Skeletal muscle tissue (tissue), 4 donors: Measurements from ENCODE around the gene CARMIL1. TPM values are rescaled to one million over a fixed set of nuclear protein-coding genes. Genes with fewer than 3 reads are reported as not detected.

Experiments
- H3K27ac ChIP-seq: one replicate; pipeline ENCODE4 v1.7.0; 2013; ENCODE audit warnings: mild to moderate bottlenecking, low read depth, low read length, inconsistent platforms
- H3K27me3 ChIP-seq, 3 donors: one replicate each; pipeline ENCODE4 v1.7.0; 2013; ENCODE audit warnings: low read length in 3 of 3; ENCODE audit not compliant: control insufficient read depth in 3 of 3, insufficient read depth in 3 of 3
- H3K36me3 ChIP-seq, 3 donors: one replicate each; pipeline ENCODE4 v1.7.0; 2013; ENCODE audit warnings: low read length in 3 of 3; ENCODE audit not compliant: control insufficient read depth in 3 of 3, insufficient read depth in 3 of 3
- H3K4me1 ChIP-seq, 3 donors: one replicate each; pipeline ENCODE4 v1.7.0; 2013; ENCODE audit warnings: low read length in 3 of 3, mild to moderate bottlenecking in 3 of 3; ENCODE audit not compliant: control insufficient read depth in 3 of 3, insufficient read depth in 3 of 3
- H3K4me3 ChIP-seq, 3 donors: one replicate each; pipeline ENCODE4 v1.7.0; 2013; ENCODE audit warnings: low read length in 3 of 3
- H3K9ac ChIP-seq, 3 donors: one replicate each; pipeline ENCODE4 v1.7.0; 2013; ENCODE audit warnings: low read length in 3 of 3, mild to moderate bottlenecking in 3 of 3, moderate library complexity in 2 of 3, low read depth in 1 of 3
- H3K9me3 ChIP-seq, 3 donors: one replicate each; pipeline ENCODE4 v1.7.0; 2013; ENCODE audit warnings: low read length in 3 of 3; ENCODE audit not compliant: control insufficient read depth in 3 of 3
- total RNA-seq: library from RNA; depleted of rRNA; stranded (reverse); fragments of >200 nt; gene quantifications from one replicate; pipeline ENCODE4 v1.2.3, GENCODE V29; 2014
- donor health status: Osteomylitis.

Gene CARMIL1
- total RNA-seq, 1 donor from 2014 or later, result 4.7 TPM

DNA sequence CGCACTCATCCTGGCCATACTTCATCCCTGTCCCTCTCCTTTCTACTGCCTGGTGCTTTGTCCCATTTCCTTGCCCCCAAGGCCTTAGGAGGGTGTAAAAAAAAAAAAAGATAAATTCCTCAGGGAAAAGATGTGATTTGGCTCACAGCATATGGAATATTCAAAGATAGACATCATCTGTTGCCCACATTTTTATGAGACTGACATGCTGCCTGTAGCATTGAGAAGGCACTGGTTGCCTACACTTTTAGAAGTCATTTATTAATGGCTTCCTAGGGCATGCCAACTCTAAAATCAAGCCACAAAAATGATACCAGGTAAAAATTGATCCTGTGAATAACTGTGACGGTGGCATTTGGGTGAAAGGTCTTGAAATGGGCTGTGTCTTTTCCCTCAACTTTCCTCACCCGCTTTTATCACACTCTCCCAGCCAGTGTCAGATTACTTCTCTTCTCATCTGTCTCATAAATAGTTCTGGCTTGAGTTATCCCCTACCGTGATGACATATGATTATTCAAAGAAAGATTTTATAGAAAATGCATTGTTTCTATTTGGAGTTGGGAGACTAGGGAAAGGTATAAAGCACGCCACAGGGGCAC is 139.4 kb downstream of the CARMIL1 start:
- Histone ChIP-seq H3K27ac (no peak overlapping the region), H3K9me3 (no peaks in the 10 kb centered on the region), H3K4me1 (peaks cover 0 to 5% (median 0%) of the 10 kb centered on the region in 3 donors), H3K36me3 (no peaks in the 10 kb centered on the region), H3K27me3 (no peaks in the 10 kb centered on the region), H3K9ac (no peak overlapping the region), H3K4me3 (no peak overlapping the region)

DNA sequence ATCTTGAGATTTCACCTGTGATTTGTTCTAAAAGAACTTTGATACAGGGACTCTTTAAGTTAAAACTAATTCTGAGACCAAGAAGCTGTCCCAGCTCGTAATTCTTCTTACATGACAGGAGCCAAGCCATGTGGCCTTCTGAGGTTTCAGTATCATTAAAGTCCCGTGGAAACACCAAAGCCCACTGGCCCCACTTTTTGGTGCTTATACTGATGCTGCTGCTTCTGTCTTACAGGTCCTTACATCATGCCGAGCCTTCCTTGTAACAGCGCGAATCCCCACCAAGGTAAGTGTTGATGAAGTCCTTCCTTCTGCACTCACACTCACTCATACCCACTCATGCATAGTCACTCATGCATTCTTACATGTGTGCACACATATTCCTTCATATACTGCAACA is 140.7 kb downstream of the CARMIL1 start:
- Histone ChIP-seq H3K36me3 (no peaks in the 10 kb centered on the region), H3K9me3 (no peaks in the 10 kb centered on the region), H3K4me3 (no peak overlapping the region), H3K27me3 (no peaks in the 10 kb centered on the region), H3K4me1 (peaks cover 0 to 4% (median 0%) of the 10 kb centered on the region in 3 donors), H3K9ac (no peak overlapping the region), H3K27ac (no peak overlapping the region)

DNA sequence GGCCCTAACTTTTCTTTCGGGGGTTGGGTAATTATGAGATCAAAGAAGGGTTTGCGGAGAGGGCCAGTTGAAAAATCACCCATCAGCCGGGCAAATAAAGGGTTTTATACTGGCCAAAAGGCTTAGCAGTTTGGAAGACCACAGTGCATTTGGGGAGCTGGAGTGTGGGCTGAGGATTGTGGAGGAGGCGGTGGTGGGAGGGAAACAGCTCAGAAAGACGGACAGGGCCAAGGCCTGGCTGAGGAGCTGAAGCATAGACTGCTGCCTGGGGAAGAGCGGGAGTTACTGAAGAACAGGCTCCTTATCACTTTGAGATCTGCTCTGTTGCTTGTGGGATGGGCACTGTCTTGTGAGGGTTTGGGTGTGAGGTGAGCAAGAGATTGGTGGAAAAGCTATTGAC is 144.2 kb downstream of the CARMIL1 start:
- Histone ChIP-seq H3K9me3 (no peaks in the 10 kb centered on the region), H3K9ac (no peak overlapping the region), H3K4me1 (no peaks in the 10 kb centered on the region), H3K27me3 (no peaks in the 10 kb centered on the region), H3K27ac (no peak overlapping the region), H3K4me3 (no peak overlapping the region), H3K36me3 (no peaks in the 10 kb centered on the region)

DNA sequence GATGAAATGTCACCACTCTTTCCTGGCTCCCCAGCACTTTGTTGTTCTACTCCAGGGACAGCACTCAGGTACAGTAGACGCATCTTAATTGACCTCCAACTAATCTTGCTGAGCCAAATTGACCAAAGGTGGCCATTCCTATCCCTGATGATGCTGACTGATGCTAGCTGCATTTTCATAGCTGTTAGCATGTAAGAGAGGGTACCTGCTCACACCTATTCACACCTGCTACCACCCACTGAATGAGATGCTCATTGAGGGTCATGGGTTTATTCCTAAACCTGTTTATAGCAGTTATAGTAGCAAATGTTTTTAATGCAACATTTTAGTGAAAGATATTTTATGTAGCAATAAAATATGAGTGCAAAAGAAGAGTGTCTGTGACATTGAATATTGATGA is 145.1 kb downstream of the CARMIL1 start:
- Histone ChIP-seq H3K4me3 (no peak overlapping the region), H3K9me3 (no peaks in the 10 kb centered on the region), H3K36me3 (no peaks in the 10 kb centered on the region), H3K27me3 (no peaks in the 10 kb centered on the region), H3K27ac (no peak overlapping the region), H3K4me1 (no peaks in the 10 kb centered on the region), H3K9ac (no peak overlapping the region)

DNA sequence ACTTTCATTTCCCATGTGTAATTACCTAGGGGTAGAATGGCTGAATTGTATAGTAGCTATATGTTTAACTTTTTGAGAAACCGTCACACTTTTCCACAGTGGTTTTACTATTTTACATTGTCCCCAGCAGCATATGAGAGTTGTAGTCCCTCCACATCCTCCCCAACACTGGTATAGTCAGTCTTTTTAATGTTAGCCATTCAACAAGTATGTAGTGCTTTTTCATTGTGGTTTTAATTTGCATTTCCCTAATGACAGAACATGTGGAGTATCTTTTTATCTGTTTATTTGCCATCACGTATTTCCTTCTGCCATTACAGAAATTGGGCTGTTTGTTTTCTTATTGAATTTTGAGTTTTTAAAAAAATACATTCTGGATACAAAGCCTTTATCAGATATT is 148.4 kb downstream of the CARMIL1 start:
- Histone ChIP-seq H3K4me1 (no peaks in the 10 kb centered on the region), H3K4me3 (no peak overlapping the region), H3K27ac (no peak overlapping the region), H3K36me3 (no peaks in the 10 kb centered on the region), H3K27me3 (no peaks in the 10 kb centered on the region), H3K9me3 (no peaks in the 10 kb centered on the region), H3K9ac (no peak overlapping the region)

DNA sequence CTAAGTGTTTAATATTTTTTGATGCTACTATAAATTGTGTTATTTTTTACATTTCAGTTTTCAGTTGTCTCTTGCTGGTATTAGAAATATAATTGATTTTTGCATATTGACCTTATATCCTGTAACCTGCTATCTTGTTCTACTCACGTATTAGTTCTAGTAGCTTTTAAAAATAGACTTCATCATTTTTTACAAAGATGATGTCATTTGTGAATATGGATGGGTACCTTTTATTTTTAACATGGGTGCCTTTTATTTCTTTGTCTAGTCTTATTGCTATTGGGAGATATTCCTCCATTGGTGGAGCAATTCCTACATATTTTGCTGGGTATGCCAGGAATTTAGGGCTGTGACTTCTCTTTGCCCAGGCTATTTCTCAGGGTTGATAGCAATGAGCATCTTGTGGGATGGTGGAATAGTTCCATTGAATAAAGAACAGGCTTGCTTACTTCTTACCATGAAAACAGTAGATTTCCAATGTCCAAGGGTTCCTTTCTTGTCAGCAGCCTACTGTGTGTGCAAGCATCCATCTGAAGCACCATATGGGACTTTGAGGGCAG is 149.7 kb downstream of the CARMIL1 start:
- Histone ChIP-seq H3K4me3 (no peak overlapping the region), H3K9ac (no peak overlapping the region), H3K27ac (no peak overlapping the region), H3K4me1 (no peaks in the 10 kb centered on the region), H3K9me3 (no peaks in the 10 kb centered on the region), H3K27me3 (no peaks in the 10 kb centered on the region), H3K36me3 (no peaks in the 10 kb centered on the region)

DNA sequence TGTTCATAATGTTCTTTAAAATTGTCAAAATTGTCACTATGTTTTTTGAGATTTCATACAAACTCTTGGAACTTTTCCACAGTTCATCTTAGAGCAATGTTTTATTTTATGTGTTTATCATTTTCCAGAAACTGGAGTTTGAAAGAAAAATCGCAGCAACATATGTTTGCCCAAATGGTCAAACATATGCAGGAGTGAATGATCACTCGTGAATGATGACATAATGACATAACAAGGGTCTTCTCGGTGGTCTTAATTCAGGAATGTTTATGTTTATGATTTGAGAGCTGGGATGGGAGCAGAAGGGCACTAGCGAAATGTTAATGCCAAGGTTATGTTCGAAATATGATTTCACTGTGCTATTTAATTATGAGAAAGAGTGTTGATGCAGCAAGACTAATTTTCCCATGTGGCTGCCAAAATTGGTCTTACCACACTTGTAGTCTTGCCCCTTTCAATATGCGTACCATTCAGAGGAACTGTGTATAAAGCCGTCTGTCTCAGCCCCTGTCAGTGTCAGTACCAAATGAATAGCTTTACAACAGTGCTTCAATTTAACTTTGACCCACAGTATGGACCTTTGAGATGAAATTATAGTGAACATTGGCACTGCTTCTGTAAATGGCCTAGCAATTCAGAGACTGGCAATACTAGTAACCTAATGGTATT is 152.3 kb downstream of the CARMIL1 start:
- no peaks in the 10 kb centered on the region for H3K4me1 ChIP-seq
- H3K9ac ChIP-seq, result no peak overlapping the region
- H3K36me3 ChIP-seq, result no peaks in the 10 kb centered on the region
- no peak overlapping the region for H3K4me3 ChIP-seq
- no peaks in the 10 kb centered on the region for H3K9me3 ChIP-seq
- H3K27me3 ChIP-seq, result no peaks in the 10 kb centered on the region
- H3K27ac ChIP-seq, result no peak overlapping the region

DNA sequence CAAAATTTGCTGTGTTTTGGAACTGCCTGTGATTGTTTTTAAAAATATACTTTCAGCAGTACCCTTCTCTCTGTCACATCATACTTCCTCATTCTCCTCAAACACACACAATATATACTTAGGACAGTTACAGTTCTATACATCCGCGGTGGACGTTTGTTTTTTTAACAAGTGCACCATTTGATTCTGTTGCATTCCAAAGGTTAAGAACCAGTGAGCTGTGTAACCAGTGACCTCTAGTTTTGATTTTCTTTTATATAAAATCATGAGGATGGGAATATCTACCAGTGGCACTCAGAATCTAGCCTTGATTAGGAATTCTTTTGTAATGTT is 152.8 kb downstream of the CARMIL1 start:
- Histone ChIP-seq H3K9ac (no peak overlapping the region), H3K4me1 (no peaks in the 10 kb centered on the region), H3K9me3 (no peaks in the 10 kb centered on the region), H3K4me3 (no peak overlapping the region), H3K27me3 (no peaks in the 10 kb centered on the region), H3K27ac (no peak overlapping the region), H3K36me3 (no peaks in the 10 kb centered on the region)

DNA sequence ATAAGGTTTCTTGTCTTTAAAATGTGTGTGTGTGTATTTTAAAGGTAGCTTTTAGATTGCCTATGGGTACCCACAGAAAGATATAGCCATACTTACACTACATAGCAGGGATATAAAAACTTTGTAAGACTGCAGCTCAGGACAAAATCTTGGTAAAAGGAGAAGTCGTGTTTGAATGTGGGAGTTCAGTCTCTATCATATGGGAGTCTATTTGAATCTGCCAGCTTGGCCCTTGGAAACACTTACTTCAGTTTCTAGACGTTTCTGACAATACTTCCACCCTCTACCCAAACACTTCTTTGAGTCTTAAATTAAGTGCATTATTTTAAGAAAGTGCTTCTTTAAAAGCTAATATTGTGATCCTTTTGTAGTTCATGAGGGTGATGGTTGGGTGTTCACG is 155.7 kb downstream of the CARMIL1 start:
- H3K27me3 ChIP-seq, result no peaks in the 10 kb centered on the region
- no peaks in the 10 kb centered on the region for H3K4me1 ChIP-seq
- no peaks in the 10 kb centered on the region for H3K9me3 ChIP-seq
- no peak overlapping the region for H3K4me3 ChIP-seq
- H3K27ac ChIP-seq, result no peak overlapping the region
- H3K9ac ChIP-seq, result no peak overlapping the region
- H3K36me3 ChIP-seq, result no peaks in the 10 kb centered on the region

DNA sequence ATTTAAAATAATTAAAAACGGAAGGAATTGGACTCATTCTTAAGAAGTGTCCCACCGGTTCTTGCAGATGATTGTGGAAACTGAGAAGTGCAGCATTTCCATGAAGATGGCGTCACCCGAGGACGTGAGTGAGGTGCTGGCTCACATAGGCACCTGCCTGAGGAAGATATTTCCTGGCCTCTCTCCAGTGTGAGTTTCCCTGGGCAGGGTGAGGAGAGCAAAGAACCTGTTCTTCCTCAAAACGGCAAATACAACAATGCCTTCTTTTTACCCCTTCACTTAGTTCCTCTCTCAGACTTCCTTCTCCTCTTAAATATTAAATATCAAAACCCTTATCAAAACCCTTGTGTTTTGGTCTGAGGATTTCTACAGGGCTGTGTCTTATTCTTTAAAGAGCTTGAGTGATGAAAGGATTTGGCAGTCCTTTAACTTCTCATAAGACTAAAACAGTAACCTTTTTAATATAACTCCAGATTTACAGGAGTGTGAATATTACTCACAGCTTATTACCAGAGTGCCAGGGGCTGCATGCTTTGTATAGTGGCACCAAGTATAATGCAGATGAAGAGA is 156.3 kb downstream of the CARMIL1 start:
- Histone ChIP-seq H3K27me3 (no peaks in the 10 kb centered on the region), H3K36me3 (no peaks in the 10 kb centered on the region), H3K4me1 (no peaks in the 10 kb centered on the region), H3K27ac (no peak overlapping the region), H3K9ac (no peak overlapping the region), H3K4me3 (no peak overlapping the region), H3K9me3 (no peaks in the 10 kb centered on the region)
